Stimulated activated CD8-positive, alpha-beta memory T cell treated with anti-CD3 and anti-CD28 coated beads, Interleukin-15, amount 100 ng/mL, for 4 hours (primary cell): ENCODE results near the gene MYO3B.
"Not testable (repeated sequence)": the region's sequence is repeated elsewhere in the genome, so short reads cannot be mapped to it uniquely, and the experiment has no call there.

ENCODE experiments used
- DNase-seq, 2 donors: peaks; one replicate each; pipeline ENCODE4 v3.0.0-alpha.2; 2020; ENCODE audit warnings: low read depth in 2 of 2

Gene MYO3B

DNA sequence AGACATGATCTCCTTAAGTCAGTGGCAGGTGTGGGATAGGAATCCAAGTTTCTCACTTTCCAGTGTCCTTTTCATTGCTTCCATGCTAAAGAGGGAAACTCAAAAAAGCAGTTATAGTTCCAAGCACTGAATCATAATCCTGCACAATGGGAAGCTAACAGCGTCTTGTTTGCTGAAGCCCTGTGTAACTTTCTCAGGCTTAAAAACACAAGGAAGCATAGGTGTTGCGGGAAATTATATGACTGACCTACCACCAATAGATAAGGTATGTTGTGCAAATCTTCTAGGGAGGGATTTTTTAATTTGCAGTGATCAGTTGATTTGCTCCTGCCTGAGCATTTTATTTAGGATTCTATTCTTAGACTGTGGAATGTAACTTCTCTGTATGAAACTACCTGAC is 250.9 kb downstream of the MYO3B start:
- no peak for DNase-seq

DNA sequence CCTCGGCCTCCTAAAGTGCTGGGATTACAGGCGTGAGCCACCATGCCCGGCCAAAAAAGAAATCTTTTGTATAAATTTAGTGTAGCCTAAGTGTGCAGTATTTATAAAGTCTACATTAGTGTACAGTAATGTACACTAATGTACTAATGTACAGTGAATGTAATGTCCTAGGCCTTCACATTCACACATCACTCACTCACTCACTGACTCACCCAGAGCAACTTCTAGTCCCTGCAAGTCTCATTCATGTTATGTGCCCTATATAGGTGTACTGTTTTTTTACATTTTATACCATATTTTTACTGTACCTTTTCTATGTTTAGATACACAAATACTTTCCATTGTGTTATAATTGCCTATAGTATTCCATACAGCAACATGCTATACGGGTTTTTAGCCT is 254.9 kb downstream of the MYO3B start:
- no peak for DNase-seq

DNA sequence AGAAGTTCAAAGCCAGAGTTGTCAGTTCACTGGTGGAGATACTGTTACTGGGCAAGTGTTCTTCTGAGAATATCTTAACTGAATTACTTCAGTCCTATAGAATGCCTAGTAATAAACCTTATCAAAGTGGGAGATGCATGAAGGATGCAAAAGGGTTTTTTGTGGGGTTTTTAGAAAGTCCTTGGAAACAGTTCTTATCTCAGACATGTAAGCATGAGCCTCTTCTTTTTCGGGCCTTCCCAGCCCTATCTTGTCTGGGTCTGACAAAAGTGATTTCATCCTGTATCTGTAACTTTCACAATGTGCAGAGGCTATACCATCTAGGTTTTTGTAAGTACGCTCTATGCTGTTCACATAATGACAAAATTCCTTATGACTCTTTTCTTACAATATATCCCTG is 255.5 kb downstream of the MYO3B start:
- DNase-seq, result no peak

DNA sequence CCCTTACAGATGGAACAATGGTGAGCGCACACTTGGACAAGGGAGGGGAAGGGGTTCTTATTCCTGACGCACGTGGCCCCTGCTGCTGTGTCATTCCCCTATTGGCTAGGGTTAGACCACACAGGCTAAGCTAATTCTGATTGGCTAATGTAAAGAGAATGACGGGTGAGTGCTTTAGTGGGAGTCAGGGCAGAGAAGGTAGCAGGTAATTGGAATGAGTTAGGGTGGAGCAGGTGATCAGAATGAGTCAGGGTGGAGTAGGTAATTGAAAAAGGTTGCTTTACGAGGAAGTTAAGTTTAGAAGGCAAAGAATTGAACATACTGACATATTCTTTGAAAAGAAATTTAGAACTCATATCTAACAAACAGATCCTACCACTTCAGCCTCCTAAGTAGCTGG is 256.4 kb downstream of the MYO3B start:
- DNase-seq, result not testable (repeated sequence)

DNA sequence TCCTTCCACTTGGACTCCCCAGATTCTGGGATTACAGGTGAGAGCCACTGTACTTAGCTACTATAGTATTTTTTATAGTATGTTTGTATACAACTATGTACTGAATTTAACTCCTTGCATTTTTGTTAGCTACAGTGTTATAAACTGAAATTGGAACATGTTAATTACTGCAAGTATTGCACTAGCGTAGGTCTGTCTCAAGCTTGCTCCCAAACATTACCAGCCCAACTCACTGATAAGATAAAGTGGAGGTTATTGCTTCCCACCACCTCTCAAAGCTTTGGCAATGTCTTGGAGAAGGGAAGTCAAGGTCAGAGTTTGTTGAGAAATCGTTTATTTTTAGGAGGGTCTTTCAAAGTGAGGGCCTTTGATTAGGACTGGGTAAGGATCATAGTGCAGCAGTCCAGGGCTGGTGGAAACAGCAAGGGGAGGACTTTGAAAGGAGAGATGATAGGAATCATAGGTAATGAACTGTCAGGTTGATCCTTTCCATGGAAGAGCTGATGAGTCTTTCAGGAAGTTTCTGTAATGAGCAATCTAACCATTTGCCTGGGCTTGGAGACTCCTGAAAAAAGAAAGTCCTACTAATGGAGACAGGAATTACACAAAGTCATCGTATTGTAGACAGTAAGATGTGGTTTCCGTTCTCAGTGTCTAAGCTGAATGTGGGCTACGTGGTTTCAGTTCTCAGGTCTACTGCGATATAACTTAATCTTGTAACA is 257.1 kb downstream of the MYO3B start:
- DNase-seq, result no peak

DNA sequence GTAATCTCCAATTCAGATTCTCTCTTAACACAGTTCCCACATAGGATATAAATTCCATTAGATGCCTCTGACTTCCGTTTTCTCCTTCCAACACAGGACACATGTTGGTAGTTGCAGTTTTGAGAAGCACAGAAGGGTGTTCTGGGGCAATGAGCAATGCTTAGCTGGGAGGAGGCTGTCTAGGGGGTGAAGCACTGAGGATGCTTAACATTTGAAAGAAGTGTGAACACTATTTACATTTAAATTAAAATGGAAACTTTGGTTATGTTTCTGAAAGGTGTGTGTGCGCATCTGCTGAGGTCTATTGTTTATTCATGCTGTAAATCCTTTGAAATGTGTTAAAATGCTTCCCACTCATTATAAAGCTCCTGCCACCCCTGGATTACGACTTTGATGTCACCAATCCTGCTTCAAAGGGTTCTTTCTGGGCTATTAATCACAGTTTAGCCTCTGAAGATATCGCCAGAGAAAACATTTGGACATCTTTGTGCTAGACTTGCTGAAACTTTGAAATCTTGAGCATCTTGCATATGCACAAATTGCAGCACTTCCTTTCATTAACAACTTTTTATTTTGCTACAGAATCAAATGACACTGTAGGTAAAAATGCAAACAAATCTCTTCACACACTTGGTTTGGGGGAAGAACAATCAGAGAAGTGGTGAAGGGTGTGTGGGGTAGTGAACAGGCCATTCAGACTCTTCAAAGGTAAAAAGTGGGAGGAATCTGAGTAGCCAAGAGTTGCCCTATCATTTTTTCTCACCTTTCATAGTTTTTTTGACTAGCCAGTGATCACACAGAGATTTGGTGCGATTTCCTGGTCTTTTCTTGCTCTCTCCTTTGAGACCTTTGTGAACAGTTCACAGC is 258.4 kb downstream of the MYO3B start:
- DNase-seq, result no peak

DNA sequence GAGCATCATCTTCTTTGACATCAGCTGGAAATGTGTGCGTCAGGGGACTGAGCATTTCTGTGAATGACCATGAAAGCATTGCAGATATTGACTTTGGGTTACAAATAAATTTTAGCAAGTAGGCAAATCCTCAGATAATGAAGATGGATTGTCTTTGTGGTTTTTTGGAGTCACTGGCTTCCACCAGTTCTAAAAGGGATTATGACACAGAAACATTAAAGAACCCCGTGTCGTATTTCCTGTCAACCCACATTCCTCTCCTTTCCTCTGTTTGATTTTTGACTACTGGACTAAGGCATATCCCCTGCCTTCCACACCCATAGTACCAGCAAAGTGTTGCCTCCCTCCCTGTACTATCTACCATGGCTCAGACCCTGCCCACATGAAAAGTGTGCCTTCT is 268.1 kb downstream of the MYO3B start:
- no peak for DNase-seq

DNA sequence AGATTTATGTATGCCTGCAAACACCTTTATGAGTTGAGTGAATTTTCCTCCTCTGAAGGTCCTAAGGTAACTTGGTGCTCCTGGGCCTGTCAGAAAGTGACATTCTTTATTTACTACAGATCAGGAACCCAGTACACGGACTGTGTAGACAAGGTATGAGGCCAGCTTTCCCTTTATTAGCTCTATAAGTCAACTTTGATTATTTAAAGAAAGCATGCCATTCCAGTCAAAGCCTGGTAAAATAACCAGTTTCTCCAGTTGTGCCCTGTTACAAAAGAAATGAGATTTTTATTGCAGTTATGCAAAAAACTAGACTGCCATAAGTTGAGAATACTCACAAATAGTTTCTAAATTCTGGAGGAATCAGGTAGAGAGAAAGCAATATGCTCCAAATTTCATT is 271.1 kb downstream of the MYO3B start:
- DNase-seq, result no peak

DNA sequence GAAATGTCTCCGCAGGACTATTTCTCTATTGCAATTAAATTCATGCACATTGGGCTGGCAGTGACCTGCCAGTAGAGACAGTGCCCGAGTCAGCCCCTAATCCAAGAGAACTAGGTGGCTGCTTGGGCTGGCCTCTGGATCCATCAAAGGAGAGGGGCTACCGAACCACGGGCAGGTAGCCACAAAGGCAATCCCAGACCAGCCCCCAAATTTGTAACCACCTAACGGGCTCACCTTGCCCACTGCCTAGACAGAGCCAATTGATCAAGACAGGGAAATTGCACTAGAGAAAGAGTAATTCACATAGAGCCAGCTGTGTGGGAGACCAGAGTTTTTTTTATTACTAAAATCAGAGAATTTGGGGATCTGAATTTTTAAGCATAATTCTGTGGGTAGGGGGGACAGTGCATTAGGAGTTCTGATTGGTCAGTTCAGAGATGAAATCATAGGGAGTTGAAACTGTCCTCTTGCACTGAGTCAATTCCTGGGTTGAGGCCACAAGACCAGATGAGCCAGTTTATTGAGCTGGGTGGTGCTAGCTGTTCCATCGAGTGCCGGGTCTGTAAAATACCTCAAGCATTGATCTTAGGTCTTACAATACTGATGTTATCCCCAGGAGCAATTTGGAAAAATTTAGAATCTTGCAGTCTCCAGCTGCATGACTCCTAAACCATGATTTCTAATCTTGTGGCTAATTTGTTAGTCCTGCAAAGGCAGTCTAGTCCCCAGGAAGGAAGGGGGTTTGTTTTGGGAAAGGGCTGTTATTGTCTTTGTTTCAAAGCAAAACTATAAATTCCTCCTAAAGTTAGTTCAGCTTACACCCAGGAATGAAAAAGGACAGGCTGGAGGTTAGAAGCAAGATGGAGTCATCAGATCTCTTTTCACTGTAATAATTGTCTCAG is 276.8 kb downstream of the MYO3B start:
- no peak for DNase-seq

DNA sequence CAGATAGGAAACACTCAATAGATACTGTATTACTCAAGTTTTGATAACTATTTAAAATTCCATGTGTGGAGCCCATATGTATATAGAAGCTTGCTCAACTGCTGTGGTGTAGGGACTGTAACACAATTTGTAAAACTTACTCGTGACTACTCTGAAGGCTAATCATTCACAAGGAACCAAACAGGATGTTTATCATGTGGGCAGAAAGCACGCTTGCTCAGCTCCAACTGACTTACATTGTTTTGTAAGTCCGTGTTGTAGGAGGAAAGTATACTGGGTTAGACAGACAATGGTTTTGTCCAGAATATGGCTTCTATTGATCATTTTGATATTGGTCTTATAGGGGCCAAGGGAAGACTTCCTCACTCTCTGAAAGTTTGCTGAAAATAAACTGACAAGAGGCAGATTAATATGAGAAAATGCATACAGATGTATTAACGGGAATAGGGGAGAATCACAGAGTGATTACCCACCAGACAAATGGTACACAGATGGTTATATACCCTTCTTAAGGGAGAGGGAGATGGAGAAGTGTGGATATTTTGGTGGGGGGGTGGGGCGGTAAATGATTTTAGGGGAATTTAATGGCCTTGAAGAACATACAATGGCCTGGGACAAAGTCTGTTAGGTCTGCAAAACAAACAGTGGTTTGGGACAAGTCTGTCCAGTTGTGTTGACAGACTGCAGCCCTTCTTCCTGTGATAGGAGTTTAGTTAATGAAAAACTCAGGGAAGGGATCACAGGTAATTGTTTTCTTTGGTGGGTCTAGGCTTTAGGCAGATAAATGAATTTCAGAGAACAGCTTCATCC is 277.9 kb downstream of the MYO3B start:
- no peak for DNase-seq

DNA sequence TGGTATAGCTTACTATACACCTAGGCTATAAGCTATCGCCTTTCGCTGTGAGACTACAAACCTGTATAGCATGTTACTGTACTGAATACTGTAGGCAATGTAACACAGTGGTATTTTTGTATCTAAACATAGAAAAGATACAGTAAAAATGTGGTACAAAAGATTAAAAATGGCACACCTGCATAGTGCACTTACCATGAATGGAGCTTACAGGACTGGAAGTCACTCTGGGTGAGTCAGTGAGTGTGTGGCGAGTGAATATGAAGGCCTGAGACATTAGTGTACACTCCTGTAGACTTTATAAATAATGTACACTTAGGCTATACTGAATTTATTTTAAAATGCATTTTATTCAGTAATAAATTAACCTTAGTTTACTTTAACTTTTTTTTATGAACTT is 279.0 kb downstream of the MYO3B start:
- DNase-seq, result no peak

DNA sequence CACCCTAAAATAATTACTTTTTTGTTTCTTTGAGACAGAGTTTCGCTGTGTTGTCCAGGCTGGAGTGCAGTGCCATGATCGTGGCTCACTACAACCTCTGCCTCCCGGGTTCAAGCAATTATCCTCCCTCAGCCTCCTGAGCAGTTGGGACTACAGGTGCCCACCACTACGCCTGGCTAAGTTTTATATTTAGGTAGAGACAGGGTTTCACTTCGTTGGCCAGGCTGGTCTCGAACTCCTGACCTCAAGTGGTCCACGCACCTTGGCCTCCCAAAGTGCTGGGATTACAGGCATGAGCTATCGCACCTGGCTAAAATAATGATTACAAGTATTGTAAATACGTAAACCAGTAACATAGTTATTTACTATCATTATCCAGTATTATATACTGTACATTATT is 279.8 kb downstream of the MYO3B start:
- DNase-seq, result no peak

DNA sequence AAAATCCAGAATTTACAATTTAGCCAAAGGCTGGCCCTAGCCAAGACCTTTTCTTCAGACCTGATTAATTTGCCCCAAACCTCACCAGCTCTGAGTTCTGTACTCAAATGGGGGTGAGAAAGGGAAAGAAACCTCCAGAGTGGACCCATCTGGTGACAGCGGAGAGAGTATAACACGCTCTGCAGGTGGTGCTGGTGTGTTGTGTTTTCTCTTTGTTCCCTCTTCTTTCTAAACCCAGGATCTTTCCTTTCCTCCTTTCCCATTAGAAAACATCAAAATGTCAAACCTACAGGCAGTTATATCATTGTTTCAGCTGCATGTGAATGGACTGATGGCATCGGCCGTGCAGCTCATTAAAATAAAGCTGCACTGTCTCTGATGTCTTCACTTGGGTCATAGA is 283.9 kb downstream of the MYO3B start:
- no peak for DNase-seq

DNA sequence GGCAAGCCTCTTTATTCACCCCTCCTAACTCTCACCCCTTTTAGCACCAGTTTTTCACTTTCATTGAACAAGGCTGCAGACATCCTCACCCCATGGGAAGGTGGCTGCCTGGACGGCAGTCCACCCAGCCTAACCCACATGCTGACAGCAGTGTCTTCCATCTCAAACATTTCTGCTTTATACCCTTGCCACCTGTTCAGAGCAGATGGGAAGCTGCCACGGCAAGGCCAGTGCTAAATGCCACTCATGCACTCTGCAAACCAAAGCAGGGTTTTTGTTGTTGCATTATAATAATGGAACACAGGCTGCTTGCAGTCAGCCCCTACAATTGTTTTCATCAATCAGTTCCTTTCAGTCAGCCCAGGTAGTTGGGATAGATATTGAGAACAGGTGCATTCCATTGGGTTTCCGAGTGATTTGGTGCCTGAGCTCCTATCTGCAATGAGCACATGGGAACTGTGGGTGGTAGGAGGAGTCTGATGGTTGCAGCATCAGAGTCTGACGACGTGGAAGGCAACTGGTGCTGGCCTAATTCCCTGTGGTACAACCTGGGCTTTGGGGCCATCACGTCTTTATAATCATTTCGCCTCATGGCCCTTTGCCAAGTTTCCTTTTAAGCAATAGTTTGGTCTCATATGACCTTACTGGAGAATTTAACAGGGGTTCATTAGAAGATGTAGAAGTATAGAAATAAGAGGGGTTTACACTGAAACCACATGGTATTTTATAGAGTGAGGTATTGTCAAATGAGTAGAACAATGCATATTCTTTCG is 284.7 kb downstream of the MYO3B start:
- no peak for DNase-seq

DNA sequence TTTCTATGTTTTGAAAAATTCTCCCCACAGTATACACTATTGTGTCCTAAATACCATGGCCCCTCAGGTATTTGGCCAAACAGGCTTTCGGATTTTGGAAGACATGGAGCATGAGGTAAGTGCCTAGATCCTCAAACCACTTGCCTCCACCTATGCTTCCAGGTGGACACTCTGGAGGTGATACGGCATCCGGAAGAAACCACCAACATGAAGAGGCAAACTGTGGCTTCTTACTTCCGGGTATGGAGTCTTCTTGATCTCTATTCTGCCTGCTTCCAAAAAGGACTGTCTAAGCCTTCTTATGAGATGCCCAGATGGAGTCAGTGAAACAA is 285.2 kb downstream of the MYO3B start:
- DNase-seq, result no peak

DNA sequence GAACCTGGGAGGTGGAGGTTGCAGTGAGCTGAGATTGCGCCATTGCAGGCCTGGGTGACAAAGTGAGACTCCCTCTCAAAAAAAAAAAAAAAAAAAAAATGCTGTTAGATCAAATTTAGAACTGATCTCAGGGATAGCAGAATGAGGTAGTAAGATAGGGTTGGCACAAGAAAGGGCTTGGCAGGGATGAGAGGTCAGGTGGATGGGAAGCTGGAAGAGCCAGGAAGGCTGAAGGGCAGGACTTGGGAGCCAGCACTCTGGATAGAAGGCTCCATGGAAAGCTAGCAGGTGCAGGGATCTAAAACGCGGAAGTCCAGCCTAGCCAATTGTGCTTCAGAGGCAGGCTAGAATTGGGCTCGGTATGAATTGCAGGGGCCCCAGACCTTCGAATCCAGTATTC is 286.3 kb downstream of the MYO3B start:
- DNase-seq, result no peak

DNA sequence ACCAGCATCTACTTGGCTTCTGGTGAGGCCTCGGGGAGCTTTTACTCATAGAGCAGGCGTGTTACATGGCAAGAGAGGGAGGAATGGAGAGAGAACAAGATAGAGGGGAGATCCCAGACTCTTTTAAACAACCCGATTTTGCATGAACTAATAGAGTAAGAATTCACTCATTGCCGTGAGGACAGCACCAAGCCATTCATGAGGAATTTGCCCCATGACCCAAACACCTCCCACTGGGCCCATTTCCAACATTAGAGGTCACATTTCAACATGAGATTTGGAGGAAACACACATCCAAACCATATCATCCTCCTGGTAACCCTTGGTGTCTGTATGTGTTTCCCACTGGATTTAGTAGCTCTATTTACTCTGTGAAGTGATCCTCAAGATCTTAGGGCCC is 287.3 kb downstream of the MYO3B start:
- DNase-seq, result no peak

DNA sequence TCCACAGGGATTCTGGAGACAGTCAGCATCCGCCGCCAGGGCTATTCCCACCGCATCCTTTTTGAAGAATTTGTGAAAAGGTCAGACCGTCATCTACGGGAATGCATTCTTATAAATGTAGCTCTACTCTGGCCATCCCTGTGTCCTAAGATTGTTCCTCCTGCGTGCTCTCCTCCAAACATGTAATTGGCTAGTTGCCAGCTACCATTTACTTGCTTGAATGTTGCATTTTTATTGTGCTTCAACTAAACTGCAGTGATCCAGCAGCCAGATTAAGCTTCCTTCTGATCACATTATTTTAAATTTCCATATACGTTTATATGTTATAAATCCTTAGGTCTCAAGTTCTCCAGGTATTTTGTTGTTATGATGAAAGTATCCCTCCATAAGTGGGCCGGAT is 288.7 kb downstream of the MYO3B start:
- no peak for DNase-seq

DNA sequence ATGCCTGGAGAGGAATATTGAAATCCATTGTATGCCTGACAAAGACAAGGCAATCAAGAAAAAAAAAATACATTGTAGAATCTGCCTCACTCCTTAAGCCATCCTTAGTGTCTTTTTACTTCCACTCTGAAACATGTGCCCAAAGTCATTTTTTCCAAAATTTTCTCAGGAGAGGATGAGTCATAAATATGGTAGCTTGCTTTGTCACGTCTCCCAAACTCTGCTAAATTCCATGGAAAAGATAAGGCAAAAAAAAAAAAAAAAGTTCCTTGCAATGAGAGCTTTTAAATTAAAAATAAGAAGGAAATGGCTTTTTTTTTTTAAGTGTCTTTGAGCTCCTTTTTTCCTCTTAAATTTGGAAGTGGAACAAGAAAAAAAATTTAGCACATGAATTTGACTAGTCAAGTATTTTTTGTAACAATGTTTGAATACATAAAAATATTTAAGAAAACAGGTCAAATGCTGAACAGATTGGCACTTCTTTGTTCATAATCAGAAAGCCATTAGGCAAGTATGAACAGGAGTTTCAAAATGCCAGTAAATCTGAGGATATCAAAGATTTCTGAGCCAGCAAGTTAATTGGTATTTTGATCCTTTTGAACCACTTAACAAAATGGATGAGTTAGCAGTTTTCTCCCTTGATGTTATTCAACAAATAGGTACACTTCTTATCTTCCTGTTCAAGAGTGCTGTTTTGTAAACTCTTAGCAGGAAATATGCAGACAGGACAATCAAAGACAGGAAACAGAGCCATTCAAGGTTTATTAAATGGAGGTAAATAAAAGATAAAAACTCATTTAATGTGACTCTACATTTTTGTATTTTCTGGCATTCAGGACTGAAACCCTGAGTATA is 289.8 kb downstream of the MYO3B start:
- DNase-seq, result no peak

DNA sequence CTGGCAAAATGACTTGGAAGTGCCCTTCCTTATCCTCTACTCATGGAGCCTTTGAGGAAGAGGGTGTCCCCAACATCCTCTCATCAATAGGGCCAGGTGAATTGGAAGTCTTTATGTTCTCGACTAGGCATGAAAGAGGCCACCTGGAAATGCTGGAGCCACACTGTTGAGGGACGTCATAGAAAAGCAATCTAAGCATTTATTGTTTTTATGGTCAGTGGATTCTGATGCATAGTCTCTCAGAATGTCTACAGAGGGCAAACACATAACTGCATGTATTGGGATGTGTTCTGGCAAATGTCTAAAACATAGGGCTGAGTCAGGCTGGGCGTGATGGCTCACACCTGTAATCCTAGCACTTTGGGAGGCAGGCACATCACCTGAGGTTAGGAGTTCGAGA is 290.6 kb downstream of the MYO3B start:
- no peak for DNase-seq
